Cardiac muscle cell (in vitro differentiated cells and primary cell): ENCODE results near the gene ZNF256. TPM values are rescaled to one million over a fixed set of nuclear protein-coding genes. Genes with fewer than 3 reads are reported as not detected.
"Not testable (repeated sequence)": the region's sequence is repeated elsewhere in the genome, so short reads cannot be mapped to it uniquely, and the experiment has no call there.

Source experiments
- DNase-seq, 2 donors: peaks; one replicate each; pipeline versions ENCODE4 v3.0.0 to v3.0.0-alpha.2; 2010 to 2017; ENCODE audit warnings: low read depth in 1 of 2, low spot score in 1 of 2
- H3K27ac ChIP-seq: fragments of 200-600 bp; sonication (generic); 2 replicates; pipeline ENCODE4 v1.5.1; 2016
- H3K27me3 ChIP-seq: fragments of 200-600 bp; sonication (generic); 2 replicates; pipeline ENCODE4 v1.6.0; 2016; ENCODE audit warnings: control low read depth
- H3K36me3 ChIP-seq: fragments of 200-600 bp; sonication (generic); 2 replicates; pipeline ENCODE4 v1.5.1; 2016; ENCODE audit warnings: control low read depth
- H3K4me1 ChIP-seq: fragments of 200-600 bp; sonication (generic); 2 replicates; pipeline ENCODE4 v1.8.1; 2017; ENCODE audit warnings: low read depth, mild to moderate bottlenecking, mixed run types
- H3K4me3 ChIP-seq: fragments of 200-600 bp; sonication (generic); 2 replicates; pipeline ENCODE4 v1.5.1; 2016; ENCODE audit warnings: mild to moderate bottlenecking
- H3K9me3 ChIP-seq: fragments of 200-600 bp; sonication (generic); 2 replicates; pipeline ENCODE4 v1.5.1; 2017; ENCODE audit warnings: low read depth, mild to moderate bottlenecking, control low read depth
- CTCF ChIP-seq: IDR thresholded peaks from 2 replicates; pipeline ENCODE4 v1.5.1; 2012; ENCODE audit warnings: low read depth, mild to moderate bottlenecking, low read length
- polyA plus RNA-seq: library from polyadenylated mRNA; unstranded; fragments of >200 nt; fragmentation: Nextera tagmentation; extraction: Ambion mirVana; gene quantifications from 2 replicates; pipeline ENCODE4 v1.2.1, GENCODE V29; 2016
- total RNA-seq: library from RNA; depleted of rRNA; stranded (reverse); fragments of >200 nt; gene quantifications from 2 replicates; pipeline ENCODE4 v1.2.3, GENCODE V29; 2016

Gene ZNF256
- total and polyA plus RNA-seq, 2 experiments from 2014 or later: 7.0 to 13.6 TPM

DNA sequence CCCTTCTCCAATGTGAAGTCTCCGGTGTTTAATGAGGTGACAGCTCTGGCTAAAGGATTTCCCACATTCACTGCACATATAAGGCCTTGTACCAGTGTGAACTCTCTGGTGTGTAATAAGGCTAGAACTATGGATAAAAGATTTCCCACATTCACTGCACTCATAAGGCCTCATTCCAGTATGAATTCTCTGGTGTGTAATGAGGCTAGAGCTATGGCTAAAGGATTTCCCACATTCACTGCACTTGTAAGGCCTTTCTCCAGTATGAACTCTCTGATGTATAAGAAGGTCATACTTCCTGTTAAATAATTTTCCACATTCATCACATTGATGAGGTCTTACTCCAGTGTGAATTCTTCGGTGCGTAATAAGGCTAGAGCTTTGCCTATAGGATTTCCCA, 5.9 kb downstream of the ZNF256 start:
- Histone ChIP-seq H3K27ac (no peak overlapping the region), H3K27me3 (no peaks in the 10 kb centered on the region), H3K36me3 (peaks cover 19% of the 10 kb centered on the region), H3K9me3 (no peaks in the 10 kb centered on the region), H3K4me3 (no peak overlapping the region), H3K4me1 (peaks cover 7% of the 10 kb centered on the region)
- no peak for TF ChIP-seq CTCF
- no peak for DNase-seq

- no peak for TF ChIP-seq CTCF
- Histone ChIP-seq H3K4me1 (no peaks in the 10 kb centered on the region), H3K27ac (no peak overlapping the region), H3K27me3 (no peaks in the 10 kb centered on the region), H3K4me3 (no peak overlapping the region), H3K9me3 (no peaks in the 10 kb centered on the region), H3K36me3 (peaks cover 4% of the 10 kb centered on the region)
- no peak for DNase-seq
Measured at GRCh38 chr19:57935731-57936130, 11.8 kb downstream of the ZNF256 start.

GRCh38 chr19:57934820-57935665, 12.5 kb downstream of the ZNF256 start, which contains the start of gene ZNF418:
Gene ZNF418 (minus strand): TSS chr19:57935402. CDS start chr19:57933822, 1,580 bp downstream.
- Histone ChIP-seq H3K9me3 (no peaks in the 10 kb centered on the region), H3K27me3 (no peaks in the 10 kb centered on the region), H3K36me3 (no peaks in the 10 kb centered on the region), H3K4me1 (no peaks in the 10 kb centered on the region), H3K27ac (peak within 1 kb of the TSS; percentile 75), H3K4me3 (peak within 1 kb of the TSS; percentile 68)
- no peak for TF ChIP-seq CTCF
- DNase-seq: peak; percentile 89

- H3K9me3 ChIP-seq: no peaks in the 10 kb centered on the region
- H3K27ac ChIP-seq: no peak overlapping the region
- TF ChIP-seq CTCF: no peak
- DNase-seq: no peak
- peaks cover 26% of the 10 kb centered on the region for H3K36me3 ChIP-seq
- H3K27me3 ChIP-seq: no peaks in the 10 kb centered on the region
- H3K4me1 ChIP-seq: no peaks in the 10 kb centered on the region
- H3K4me3 ChIP-seq: no peak overlapping the region
Measured at GRCh38 chr19:57927587-57927986, 19.9 kb downstream of the ZNF256 start.

GRCh38 chr19:57916168-57916995, 31.1 kb downstream of the ZNF256 start, which contains the start of gene ZNF417:
Gene ZNF417 (minus strand): TSS chr19:57916592. CDS start chr19:57916411, 181 bp downstream.
- TF ChIP-seq CTCF: peak; percentile 43
- peak; percentile 96 to 97 for DNase-seq

More at GRCh38 chr19:57916168-57916995, 31.1 kb downstream of the ZNF256 start, which contains the start of gene ZNF417:
- not testable (repeated sequence) for H3K4me1 ChIP-seq, H3K27me3 ChIP-seq, H3K9me3 ChIP-seq
- peak within 1 kb of the TSS; percentile 66 for H3K27ac ChIP-seq
- peak within 1 kb of the TSS; percentile 66 for H3K4me3 ChIP-seq
- H3K36me3 ChIP-seq: peaks cover 12% of the 10 kb centered on the region
